Lower leg skin (tissue), 4 donors: Measurements from ENCODE around the gene PROM2. TPM values are rescaled to one million over a fixed set of nuclear protein-coding genes. Genes with fewer than 3 reads are reported as not detected.

Source experiments
- DNase-seq, 2 donors: peaks; one replicate each; pipeline ENCODE4 v3.0.0-alpha.2; 2019; ENCODE audit warnings: low spot score in 2 of 2
- H3K4me3 ChIP-seq: fragments of 200-600 bp; sonication (generic); 2 replicates; pipeline ENCODE4 v1.5.1; 2017; ENCODE audit warnings: mild to moderate bottlenecking, low read depth; ENCODE audit not compliant: poor library complexity, severe bottlenecking
- CTCF ChIP-seq, 3 donors: fragments of 450-650 bp; IDR thresholded peaks; one replicate each; pipeline ENCODE4 v1.5.1; 2016; ENCODE audit warnings: antibody characterized with exemption in 3 of 3, mild to moderate bottlenecking in 3 of 3, moderate library complexity in 2 of 3
- POLR2A ChIP-seq, 2 donors: fragments of 450-650 bp; IDR thresholded peaks; one replicate each; pipeline ENCODE4 v1.6.1; 2016 to 2017; ENCODE audit warnings: antibody characterized with exemption in 2 of 2, mild to moderate bottlenecking in 1 of 2, moderate library complexity in 1 of 2
- WGBS, 2 donors: methylation state at CpG; one replicate each; pipeline ENCODE4 v1.1.5; 2018; 5-methylcytosine and 5-hydroxymethylcytosine counted together
- intact Hi-C: fragments of 100-400 bp; cut with DNase I; formaldehyde crosslinking; loops from one replicate; pipeline ENCODE4 v1.15.0; 2023; ENCODE audit warnings: low total_unique reads
- total RNA-seq, 4 donors: library from RNA; depleted of rRNA; stranded (reverse); fragments of >200 nt; gene quantifications; one replicate each; pipeline ENCODE4 v1.1.0, GENCODE V29; 2016

PROM2 gene
- total RNA-seq, 4 donors from 2014 or later = 87.0 to 272 (median 98.0) TPM

GRCh38 chr2:95270541-95271081, 3.6 kb upstream of the PROM2 start:
- peak; percentile 10 to 63 for DNase-seq
- H3K4me3 ChIP-seq = no peak overlapping the region
- intact Hi-C loops = no loop called here
- TF ChIP-seq POLR2A (IDR thresholded peaks at IDR 0.05) (no peak), CTCF (IDR thresholded peaks at IDR 0.05) (no peak)
- WGBS, 2 donors = 93 to 94% methylated on average over 8 of the region's 8 CpGs

- WGBS, 2 donors = 71 to 74% methylated on average over 6 of the region's 6 CpGs
- TF ChIP-seq CTCF (IDR thresholded peaks at IDR 0.05) (no peak), POLR2A (IDR thresholded peaks at IDR 0.05) (no peak)
- intact Hi-C loops = no loop called here
- no peak overlapping the region for H3K4me3 ChIP-seq
- peak; percentile 6 to 76 for DNase-seq
Measured at GRCh38 chr2:95271381-95271971, 2.8 kb upstream of the PROM2 start.

GRCh38 chr2:95272299-95272751, 1.9 kb upstream of the PROM2 start:
- TF ChIP-seq POLR2A (IDR thresholded peaks at IDR 0.05) = no peak
- no peak for TF ChIP-seq CTCF (IDR thresholded peaks at IDR 0.05)
- H3K4me3 ChIP-seq = no peak overlapping the region
- WGBS, 2 donors = 82 to 89% methylated on average over 6 of the region's 6 CpGs
- intact Hi-C loops = no loop called here
- peak; percentile 6 to 64 for DNase-seq

- peak in 1 of 2 donors; percentile 39 for DNase-seq
- no peak overlapping the region for H3K4me3 ChIP-seq
- WGBS, 2 donors = 56 to 77% methylated on average over 1 of the region's 1 CpG
- TF ChIP-seq POLR2A (IDR thresholded peaks at IDR 0.05) (no peak), CTCF (IDR thresholded peaks at IDR 0.05) (no peak)
- intact Hi-C loops = no loop called here
Measured at GRCh38 chr2:95272781-95273180, 1.5 kb upstream of the PROM2 start.

GRCh38 chr2:95273566-95274290, 521 bp upstream of the PROM2 start:
- peak in 1 of 2 donors; percentile 83 for DNase-seq
- WGBS, 2 donors = 75% methylated on average over 10 to 11 of the region's 11 CpGs
- intact Hi-C loops = no loop called here
- TF ChIP-seq POLR2A (IDR thresholded peaks at IDR 0.05) (no peak), CTCF (IDR thresholded peaks at IDR 0.05) (no peak)
- H3K4me3 ChIP-seq = no peak overlapping the region
